ENCODE results near the gene ESYT2. TPM values are rescaled to one million over a fixed set of nuclear protein-coding genes. Genes with fewer than 3 reads are reported as not detected.

Gene ESYT2
- total and polyA plus RNA-seq, 9 of the 15 experiments (the other 6 are each of a cell fraction or from before 2014, with no cell fraction given): 5.8 to 86.9 (median 64.7) TPM

GRCh38 chr7:158861004-158861787 lies 31.9 kb upstream of the ESYT2 start (continued):
- no peak for TF ChIP-seq E2F4 (CRISPR knock-in tag; IDR thresholded peaks at IDR 0.05; ENCODE audit: low read depth)
- TF ChIP-seq ZNF12 (CRISPR knock-in tag; IDR thresholded peaks at IDR 0.05): no peak
- TF ChIP-seq KDM5B (IDR thresholded peaks at IDR 0.05; ENCODE audit: insufficient replicate concordance, low read depth, low read length): no peak
- TF ChIP-seq PURB (CRISPR knock-in tag; IDR thresholded peaks at IDR 0.05; ENCODE audit: low read depth): no peak
- peak; percentile 73; the same call in 1 of the 2 replicates for TF ChIP-seq MXI1 (IDR thresholded peaks at IDR 0.05; ENCODE audit: low read depth, low read length)
- TF ChIP-seq TCF15 (CRISPR knock-in tag; IDR thresholded peaks at IDR 0.05): no peak
- TF ChIP-seq ZNF184 (CRISPR knock-in tag; IDR thresholded peaks at IDR 0.05): no peak
- TF ChIP-seq CCNT2 (IDR thresholded peaks at IDR 0.05; ENCODE audit: borderline replicate concordance, extremely low read depth, insufficient read length, low read depth, low read length): peak; percentile 73
- no peak; the same call in none of the 2 replicates for TF ChIP-seq ATF7 (IDR thresholded peaks at IDR 0.05)
- no peak for TF ChIP-seq FOXK1 (CRISPR knock-in tag; IDR thresholded peaks at IDR 0.05; ENCODE audit: borderline replicate concordance)
- no peak for TF ChIP-seq CGGBP1 (CRISPR knock-in tag; IDR thresholded peaks at IDR 0.05)
- TF ChIP-seq HDAC1 (IDR thresholded peaks at IDR 0.05): peak; percentile 45 to 55; a peak in 2 of 4 replicates
- peak; percentile 31 to 62; a peak in 2 of 4 replicates for TF ChIP-seq RCOR1 (IDR thresholded peaks at IDR 0.05; ENCODE audit: borderline replicate concordance in 1 of 2, low read depth in 2 of 2, low read length in 2 of 2)
- TF ChIP-seq ARNT (IDR thresholded peaks at IDR 0.05): no peak; a peak in 3 of 4 replicates
- no peak for TF ChIP-seq CSDE1 (IDR thresholded peaks at IDR 0.05)
- no peak for TF ChIP-seq RUNX1 (IDR thresholded peaks at IDR 0.05; ENCODE audit: low read depth)
- 0 out of 4 replicates have a peak, but pooled peaks of 1 of the 2 experiments have one; percentile 32 for TF ChIP-seq TEAD1 (CRISPR knock-in tag; IDR thresholded peaks at IDR 0.05)
- TF ChIP-seq TCF7L2 (IDR thresholded peaks at IDR 0.05; ENCODE audit: low read depth, low read length): no peak
- TF ChIP-seq EGR1 (conservative IDR thresholded peaks at IDR 0.05): no peak
- TF ChIP-seq MYBL2 (IDR thresholded peaks at IDR 0.05; ENCODE audit: low read depth): no peak
- no peak for TF ChIP-seq MYBL2 (CRISPR knock-in tag; IDR thresholded peaks at IDR 0.05; ENCODE audit: borderline replicate concordance)
- 0 out of 2 replicates have a peak, but pooled peaks have one; percentile 60 for TF ChIP-seq GATAD2A (IDR thresholded peaks at IDR 0.05)
- no peak for TF ChIP-seq RB1 (IDR thresholded peaks at IDR 0.05; ENCODE audit: low read depth)
- TF ChIP-seq ZKSCAN3 (CRISPR knock-in tag; IDR thresholded peaks at IDR 0.05): no peak
- no peak for TF ChIP-seq ZNF695 (CRISPR knock-in tag; IDR thresholded peaks at IDR 0.05)
- no peak for TF ChIP-seq ZNF449 (CRISPR knock-in tag; IDR thresholded peaks at IDR 0.05)
- TF ChIP-seq ZC3H4 (CRISPR knock-in tag; IDR thresholded peaks at IDR 0.05; ENCODE audit: borderline replicate concordance): no peak

Data from K562 (cell line).